Naive thymus-derived CD4-positive, alpha-beta T cell (primary cell): Measurements from ENCODE around the gene NEURL1B. TPM values are rescaled to one million over a fixed set of nuclear protein-coding genes. Genes with fewer than 3 reads are reported as not detected.

Source experiments
- ATAC-seq: fragments of 150-1000 bp; cut with Tn5 transposase; 2 replicates; pipeline ENCODE4 v1.10.0; 2021; ENCODE audit warnings: mild to moderate bottlenecking, moderate library complexity
- CTCF ChIA-PET: fragments of 350-600 bp; sonication (Branson Sonifier 250); formaldehyde crosslinking; loops from one replicate; lab custom pipeline; 2021; ENCODE audit warnings: antibody characterized with exemption; lab: Charles Lee
- POLR2A ChIA-PET: fragments of 350-600 bp; sonication (Branson Sonifier 250); formaldehyde crosslinking; loops from one replicate; lab custom pipeline; 2021; ENCODE audit warnings: antibody characterized with exemption, inconsistent platforms; lab: Charles Lee
- DNase-seq, 9 donors: peaks; one replicate each; pipeline versions ENCODE4 v3.0.0 to v3.0.0-alpha.2; 2020 to 2022; ENCODE audit warnings: mixed read lengths in 1 of 9
- H3K27ac ChIP-seq: one replicate; pipeline ENCODE4 v1.7.0; 2013; ENCODE audit warnings: mild to moderate bottlenecking, low read depth, low read length, moderate library complexity
- H3K27me3 ChIP-seq, 2 donors: one replicate each; pipeline ENCODE4 v1.7.0; 2013; ENCODE audit warnings: low read length in 2 of 2, mild to moderate bottlenecking in 2 of 2, moderate library complexity in 2 of 2; ENCODE audit not compliant: control insufficient read depth in 2 of 2, insufficient read depth in 2 of 2
- H3K36me3 ChIP-seq, 3 experiments: 1 replicate in 2 of 3; 2 replicates in 1 of 3; pipeline ENCODE4 v1.7.0; 2013; ENCODE audit warnings: low read length in 3 of 3, mild to moderate bottlenecking in 3 of 3, moderate library complexity in 1 of 3; ENCODE audit not compliant: insufficient read depth in 3 of 3, control insufficient read depth in 2 of 3
- H3K4me1 ChIP-seq, 2 donors: one replicate each; pipeline ENCODE4 v1.7.0; 2013; ENCODE audit warnings: low read length in 2 of 2, mild to moderate bottlenecking in 2 of 2, moderate library complexity in 1 of 2; ENCODE audit not compliant: control insufficient read depth in 2 of 2, insufficient read depth in 2 of 2
- H3K4me3 ChIP-seq: 2 replicates; pipeline ENCODE4 v1.7.0; 2013; ENCODE audit warnings: mild to moderate bottlenecking, low read length
- H3K9me3 ChIP-seq, 3 experiments: 1 replicate in 2 of 3; 2 replicates in 1 of 3; pipeline ENCODE4 v1.7.0; 2013; ENCODE audit warnings: low read length in 3 of 3; ENCODE audit not compliant: control insufficient read depth in 2 of 3
- H3K27ac Mint-ChIP-seq, 9 donors: one replicate each; pipeline ENCODE4 v1.8.0; 2020 to 2022; ENCODE audit warnings: mixed read lengths in 9 of 9, mild to moderate bottlenecking in 8 of 9, moderate library complexity in 5 of 9, inconsistent platforms in 2 of 9
- H3K27me3 Mint-ChIP-seq, 5 donors: one replicate each; pipeline ENCODE4 v1.8.0; 2021 to 2022; ENCODE audit warnings: mixed read lengths in 5 of 5, mild to moderate bottlenecking in 1 of 5
- H3K36me3 Mint-ChIP-seq, 5 donors: one replicate each; pipeline ENCODE4 v1.8.0; 2020 to 2022; ENCODE audit warnings: mixed read lengths in 5 of 5, mild to moderate bottlenecking in 3 of 5, inconsistent platforms in 1 of 5
- H3K4me1 Mint-ChIP-seq, 7 donors: one replicate each; pipeline ENCODE4 v1.8.0; 2020 to 2022; ENCODE audit warnings: mixed read lengths in 7 of 7, mild to moderate bottlenecking in 3 of 7, inconsistent platforms in 1 of 7
- H3K4me3 Mint-ChIP-seq, 10 donors: one replicate each; pipeline ENCODE4 v1.8.0; 2020 to 2022; ENCODE audit warnings: mild to moderate bottlenecking in 10 of 10, mixed read lengths in 10 of 10, moderate library complexity in 6 of 10, inconsistent platforms in 2 of 10
- H3K9me3 Mint-ChIP-seq, 11 donors: one replicate each; pipeline ENCODE4 v1.8.0; 2020 to 2022; ENCODE audit warnings: mixed read lengths in 11 of 11, mild to moderate bottlenecking in 4 of 11, inconsistent platforms in 1 of 11, moderate library complexity in 1 of 11
- intact Hi-C, 2 donors: fragments of 100-400 bp; cut with micrococcal nuclease; formaldehyde crosslinking; loops; one replicate each; pipeline ENCODE4 v1.15.1; 2023
- polyA plus RNA-seq, 2 donors: library from polyadenylated mRNA; unstranded; fragments of 300-500 nt; fragmentation: Illumina TruSeq; gene quantifications; one replicate each; pipeline ENCODE4 v1.2.3, GENCODE V29; 2021
- total RNA-seq, 6 experiments: library from RNA in 5 of 6; stranded (reverse) in 5 of 6; gene quantifications; 1 replicate in 5 of 6; 2 replicates in 1 of 6; pipeline ENCODE4 v1.2.3 and lab custom pipeline; 2021 to 2026

NEURL1B gene, protein sequence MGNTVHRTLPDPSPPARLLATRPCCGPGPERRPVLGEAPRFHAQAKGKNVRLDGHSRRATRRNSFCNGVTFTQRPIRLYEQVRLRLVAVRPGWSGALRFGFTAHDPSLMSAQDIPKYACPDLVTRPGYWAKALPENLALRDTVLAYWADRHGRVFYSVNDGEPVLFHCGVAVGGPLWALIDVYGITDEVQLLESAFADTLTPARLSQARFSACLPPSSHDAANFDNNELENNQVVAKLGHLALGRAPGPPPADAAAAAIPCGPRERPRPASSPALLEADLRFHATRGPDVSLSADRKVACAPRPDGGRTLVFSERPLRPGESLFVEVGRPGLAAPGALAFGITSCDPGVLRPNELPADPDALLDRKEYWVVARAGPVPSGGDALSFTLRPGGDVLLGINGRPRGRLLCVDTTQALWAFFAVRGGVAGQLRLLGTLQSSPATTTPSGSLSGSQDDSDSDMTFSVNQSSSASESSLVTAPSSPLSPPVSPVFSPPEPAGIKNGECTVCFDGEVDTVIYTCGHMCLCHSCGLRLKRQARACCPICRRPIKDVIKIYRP
- 1 to 10 TPM in 1 of 5 experiments, under 1 TPM in 4; 0.05 to 3.4 (median 0.34) TPM for total RNA-seq
- polyA plus RNA-seq, result under 1 TPM in 1 of 2 donors, not detected in 1; 0.11 TPM
- total RNA-seq (lab: John Stamatoyannopoulos, UW), result not detected

DNA sequence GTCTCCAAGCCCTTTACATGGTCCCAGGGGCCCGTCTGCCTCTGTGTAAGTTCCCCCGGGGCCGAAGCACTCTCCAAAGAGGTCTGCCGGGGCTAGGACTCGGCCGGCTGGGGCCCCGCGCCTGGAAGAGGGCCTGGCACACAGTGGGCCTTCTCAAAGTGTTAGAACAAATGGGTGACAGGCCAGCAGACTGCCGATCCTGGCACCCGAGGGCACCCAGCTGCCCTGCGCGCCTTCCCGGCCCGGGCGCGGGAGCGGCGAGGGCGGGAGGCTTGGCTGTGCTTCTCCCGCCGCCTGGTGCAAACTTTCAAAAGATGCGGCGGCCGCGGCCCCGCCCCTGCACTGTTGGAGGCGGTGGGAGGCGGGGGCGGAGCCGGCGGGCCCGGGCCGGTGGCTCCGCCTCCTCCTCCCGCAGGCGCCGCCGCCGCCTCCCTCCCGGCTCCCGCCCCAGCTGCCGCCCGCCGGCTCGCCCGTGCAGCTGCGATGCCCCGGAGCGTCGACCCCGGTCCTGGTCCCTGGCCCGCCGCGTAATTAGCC lies at the start of gene NEURL1B:
Gene NEURL1B (plus strand): TSS at position 442 of the 537 bp plus-strand sequence. CDS start 144 bp downstream, outside the sequence.
- Mint-ChIP-seq H3K4me3 (peak within 1 kb of the TSS; percentile 40 to 79 (median 60)), H3K36me3 (peaks cover 0 to 3% (median 0%) of the 10 kb centered on the region in 5 donors), H3K27me3 (peaks cover 38 to 59% (median 43%) of the 10 kb centered on the region in 5 donors), H3K9me3 (no peaks in the 10 kb centered on the region), H3K27ac (peak within 1 kb of the TSS in 1 of 9 donors; percentile 20), H3K4me1 (peaks cover 6 to 10% (median 7%) of the 10 kb centered on the region in 7 donors)
- no peaks in the 10 kb centered on the region for H3K9me3 ChIP-seq
- ATAC-seq (peak; percentile 72), DNase-seq (peak in 3 of 9 donors; percentile 9 to 65 (median 11))
- ChIA-PET CTCF (no interaction called here), POLR2A (no interaction called here)
- H3K27ac ChIP-seq, result no peak within 1 kb of the TSS
- no peak within 1 kb of the TSS for H3K4me3 ChIP-seq
- intact Hi-C loops, result loop anchor here in 1 of 2 donors (5.0 kb wide), 1 partner anchor 46 kb away; no protein-coding TSS in a partner anchor
- H3K27me3 ChIP-seq, result no peaks in the 10 kb centered on the region
- no peaks in the 10 kb centered on the region for H3K36me3 ChIP-seq
- no peaks in the 10 kb centered on the region for H3K4me1 ChIP-seq

- H3K9me3 ChIP-seq, result no peaks in the 10 kb centered on the region
- ChIA-PET POLR2A (no interaction called here), CTCF (no interaction called here)
- H3K27me3 ChIP-seq, result no peaks in the 10 kb centered on the region
- no peak overlapping the region for H3K4me3 Mint-ChIP-seq
- H3K27ac Mint-ChIP-seq, result no peak overlapping the region
- intact Hi-C loops, result no loop called here
- H3K4me1 Mint-ChIP-seq, result no peaks in the 10 kb centered on the region
- H3K36me3 Mint-ChIP-seq, result no peaks in the 10 kb centered on the region
- ATAC-seq (no peak), DNase-seq (no peak)
- no peaks in the 10 kb centered on the region for H3K36me3 ChIP-seq
- H3K9me3 Mint-ChIP-seq, result peaks cover 0 to 2% (median 0%) of the 10 kb centered on the region in 11 donors
- peaks cover 0 to 9% (median under 1%) of the 10 kb centered on the region in 5 donors for H3K27me3 Mint-ChIP-seq
- H3K4me1 ChIP-seq, result no peaks in the 10 kb centered on the region
- H3K27ac ChIP-seq, result no peak overlapping the region
- no peak overlapping the region for H3K4me3 ChIP-seq
These were observed 49.4 kb upstream of the NEURL1B start for GRCh38 chr5:172591636-172592035.

- H3K36me3 Mint-ChIP-seq, result no peaks in the 10 kb centered on the region
- H3K4me1 Mint-ChIP-seq, result no peaks in the 10 kb centered on the region
- H3K9me3 Mint-ChIP-seq, result peaks cover 0 to 1% (median 0%) of the 10 kb centered on the region in 11 donors
- Histone ChIP-seq H3K27ac (no peak overlapping the region), H3K36me3 (no peaks in the 10 kb centered on the region), H3K27me3 (no peaks in the 10 kb centered on the region), H3K9me3 (no peaks in the 10 kb centered on the region), H3K4me1 (no peaks in the 10 kb centered on the region), H3K4me3 (no peak overlapping the region)
- no peak overlapping the region for H3K4me3 Mint-ChIP-seq
- peaks cover 0 to 4% (median 0%) of the 10 kb centered on the region in 5 donors for H3K27me3 Mint-ChIP-seq
- POLR2A ChIA-PET, result no interaction called here
- peak overlapping the region in 1 of 9 donors; percentile 16 for H3K27ac Mint-ChIP-seq
- CTCF ChIA-PET, result no interaction called here
- DNase-seq (no peak), ATAC-seq (no peak)
- intact Hi-C loops, result no loop called here
These were observed 48.2 kb upstream of the NEURL1B start for GRCh38 chr5:172592881-172593280.

GRCh38 chr5:172593306-172593705 lies 47.8 kb upstream of the NEURL1B start:
- Histone ChIP-seq H3K36me3 (no peaks in the 10 kb centered on the region), H3K4me3 (no peak overlapping the region), H3K27ac (no peak overlapping the region), H3K4me1 (no peaks in the 10 kb centered on the region), H3K9me3 (no peaks in the 10 kb centered on the region), H3K27me3 (no peaks in the 10 kb centered on the region)
- Mint-ChIP-seq H3K36me3 (no peaks in the 10 kb centered on the region), H3K27ac (no peak overlapping the region), H3K9me3 (peaks cover 0 to 1% (median 0%) of the 10 kb centered on the region in 11 donors), H3K27me3 (peaks cover 0 to 4% (median 0%) of the 10 kb centered on the region in 5 donors), H3K4me1 (no peaks in the 10 kb centered on the region), H3K4me3 (no peak overlapping the region)
- DNase-seq, result no peak
- intact Hi-C loops, result no loop called here
- POLR2A ChIA-PET, result no interaction called here
- ATAC-seq, result no peak
- CTCF ChIA-PET, result no interaction called here

DNA sequence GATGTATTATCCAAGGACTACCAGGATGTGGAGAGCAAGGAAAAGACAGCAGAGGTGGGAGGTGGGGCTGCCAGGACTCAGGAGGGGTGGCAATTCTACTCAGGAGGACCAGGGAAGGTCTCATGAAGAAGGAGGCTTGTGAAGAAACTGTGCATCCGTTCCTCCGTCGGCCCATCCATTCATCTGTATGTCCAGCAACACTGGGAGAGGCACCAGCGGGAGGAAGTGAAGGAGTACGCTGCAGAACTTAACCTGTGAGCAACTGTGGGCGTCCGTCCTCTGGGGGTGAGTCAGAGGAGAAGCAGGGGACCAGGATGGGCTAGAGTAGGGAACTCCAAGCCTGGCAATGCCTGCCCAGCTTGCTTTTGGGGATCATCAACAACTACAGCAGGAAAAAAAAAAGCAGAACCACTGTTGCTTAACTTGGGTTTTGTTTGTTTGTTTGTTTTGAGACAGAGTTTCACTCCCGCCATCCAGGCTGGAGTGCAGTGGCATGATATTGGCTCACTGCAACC lies 47.3 kb upstream of the NEURL1B start:
- H3K4me3 ChIP-seq, result no peak overlapping the region
- Mint-ChIP-seq H3K4me3 (no peak overlapping the region), H3K27me3 (peaks cover 0 to 4% (median 0%) of the 10 kb centered on the region in 5 donors), H3K36me3 (no peaks in the 10 kb centered on the region), H3K4me1 (no peaks in the 10 kb centered on the region), H3K27ac (peak overlapping the region in 1 of 9 donors; percentile 13), H3K9me3 (peaks cover 0 to 1% (median 0%) of the 10 kb centered on the region in 11 donors)
- no peaks in the 10 kb centered on the region for H3K9me3 ChIP-seq
- CTCF ChIA-PET, result no interaction called here
- intact Hi-C loops, result no loop called here
- no peaks in the 10 kb centered on the region for H3K36me3 ChIP-seq
- POLR2A ChIA-PET, result no interaction called here
- no peaks in the 10 kb centered on the region for H3K4me1 ChIP-seq
- no peak for DNase-seq
- no peaks in the 10 kb centered on the region for H3K27me3 ChIP-seq
- no peak for ATAC-seq
- H3K27ac ChIP-seq, result no peak overlapping the region

DNA sequence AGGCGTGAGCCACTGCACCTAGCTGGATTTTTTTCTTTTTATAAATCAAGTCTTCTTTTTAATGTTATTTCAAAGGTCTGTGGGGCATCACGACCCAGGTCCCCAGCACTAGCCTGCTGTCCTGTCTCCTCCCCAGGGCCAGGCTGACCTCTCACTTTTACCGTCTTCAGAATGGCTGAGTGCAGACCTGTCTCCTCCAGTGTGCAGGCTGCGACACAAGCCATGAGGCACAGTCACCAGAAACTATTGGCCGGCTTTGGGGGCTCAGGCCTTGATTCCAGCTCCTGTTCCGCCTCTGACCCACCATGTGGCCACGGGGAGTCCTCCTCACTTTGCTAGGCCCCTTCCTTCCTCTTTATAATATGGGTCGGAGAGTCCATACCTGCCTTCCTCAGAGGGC lies 46.6 kb upstream of the NEURL1B start:
- intact Hi-C loops, result no loop called here
- peaks cover 0 to 1% (median 0%) of the 10 kb centered on the region in 11 donors for H3K9me3 Mint-ChIP-seq

More for the DNA sequence above, 46.6 kb upstream of the NEURL1B start:
- no peak overlapping the region for H3K27ac ChIP-seq
- POLR2A ChIA-PET, result no interaction called here
- no peak overlapping the region for H3K4me3 ChIP-seq
- ATAC-seq, result no peak
- peaks cover 0 to 4% (median 0%) of the 10 kb centered on the region in 5 donors for H3K27me3 Mint-ChIP-seq
- no peaks in the 10 kb centered on the region for H3K4me1 Mint-ChIP-seq
- no peak for DNase-seq
- no peaks in the 10 kb centered on the region for H3K36me3 Mint-ChIP-seq
- no peaks in the 10 kb centered on the region for H3K36me3 ChIP-seq
- H3K4me3 Mint-ChIP-seq, result no peak overlapping the region
- H3K27ac Mint-ChIP-seq, result no peak overlapping the region
- H3K27me3 ChIP-seq, result no peaks in the 10 kb centered on the region
- CTCF ChIA-PET, result no interaction called here
- no peaks in the 10 kb centered on the region for H3K4me1 ChIP-seq
- H3K9me3 ChIP-seq, result no peaks in the 10 kb centered on the region
